GM18517 (cell line): ENCODE results near the gene PTPRCAP.
"Not testable (repeated sequence)": the region's sequence is repeated elsewhere in the genome, so short reads cannot be mapped to it uniquely, and the experiment has no call there.

ENCODE experiments used
- ATAC-seq: cut with Tn5 transposase; IDR thresholded peaks from one replicate; pipeline ENCODE4 v1.9.1; 2021; ENCODE audit warnings: mild to moderate bottlenecking, moderate library complexity; ENCODE audit not compliant: unreplicated experiment

Gene PTPRCAP

GRCh38 chr11:67465530-67465929 lies 28.0 kb upstream of the PTPRCAP start:
- not testable (repeated sequence) for ATAC-seq

- ATAC-seq, result no peak
Observed at GRCh38 chr11:67465189-67465510, 27.7 kb upstream of the PTPRCAP start.

GRCh38 chr11:67464411-67465188 lies 27.1 kb upstream of the PTPRCAP start:
- ATAC-seq, result peak; percentile 52

GRCh38 chr11:67463680-67464410 lies 26.4 kb upstream of the PTPRCAP start:
- no peak for ATAC-seq

- ATAC-seq, result no peak
Observed at GRCh38 chr11:67463186-67463585, 25.7 kb upstream of the PTPRCAP start.

- no peak for ATAC-seq
Observed at GRCh38 chr11:67458266-67458665, 20.8 kb upstream of the PTPRCAP start.

GRCh38 chr11:67457453-67457852 lies 20.0 kb upstream of the PTPRCAP start:
- no peak for ATAC-seq

GRCh38 chr11:67456068-67456705 lies 18.7 kb upstream of the PTPRCAP start:
- ATAC-seq, result no peak

GRCh38 chr11:67455054-67455453 lies 17.6 kb upstream of the PTPRCAP start, which contains the start of gene CABP4:
Gene CABP4 (plus strand): TSS chr11:67455354. CDS start chr11:67455424, 70 bp downstream.
- ATAC-seq, result no peak

- no peak for ATAC-seq
Observed at GRCh38 chr11:67453816-67454732, 16.6 kb upstream of the PTPRCAP start.

GRCh38 chr11:67452141-67452952 lies 14.9 kb upstream of the PTPRCAP start, which contains the start of gene GPR152:
Gene GPR152 (minus strand): TSS chr11:67452729. CDS start chr11:67452724, 5 bp downstream.
- ATAC-seq, result no peak

GRCh38 chr11:67451658-67451976 lies 14.1 kb upstream of the PTPRCAP start:
- no peak for ATAC-seq

GRCh38 chr11:67450796-67451657 lies 13.5 kb upstream of the PTPRCAP start:
- ATAC-seq, result no peak

GRCh38 chr11:67449116-67449844 lies 11.8 kb upstream of the PTPRCAP start:
- ATAC-seq, result no peak

- ATAC-seq, result no peak
Observed at GRCh38 chr11:67448220-67448609, 10.7 kb upstream of the PTPRCAP start.

- ATAC-seq, result no peak
Observed at GRCh38 chr11:67445515-67445914, 8.0 kb upstream of the PTPRCAP start.

GRCh38 chr11:67442504-67443404 lies 5.3 kb upstream of the PTPRCAP start:
- ATAC-seq, result no peak
